Tibial nerve (tissue), 4 donors: ENCODE measurements around the gene USP50. TPM values are rescaled to one million over a fixed set of nuclear protein-coding genes. Genes with fewer than 3 reads are reported as not detected.
"Not testable (repeated sequence)": the region's sequence is repeated elsewhere in the genome, so short reads cannot be mapped to it uniquely, and the experiment has no call there.

ENCODE experiments used
- DNase-seq, 2 donors: peaks; one replicate each; pipeline ENCODE4 v3.0.0-alpha.2; 2019; ENCODE audit warnings: low spot score in 2 of 2
- H3K27ac ChIP-seq, 4 donors: fragments of 200-600 bp; sonication (generic) in 3 of 4; one replicate each; pipeline ENCODE4 v1.5.1; 2017 to 2019; ENCODE audit warnings: mild to moderate bottlenecking in 1 of 4
- H3K27me3 ChIP-seq, 2 donors: fragments of 200-600 bp; sonication (generic) in 1 of 2; one replicate each; pipeline versions ENCODE4 v1.5.1 to v1.6.0; 2017 to 2019
- H3K36me3 ChIP-seq, 3 donors: fragments of 200-600 bp; sonication (generic); one replicate each; pipeline ENCODE4 v1.5.1; 2018 to 2019
- H3K4me1 ChIP-seq, 4 donors: fragments of 200-600 bp; sonication (generic) in 3 of 4; one replicate each; pipeline ENCODE4 v1.5.1; 2017 to 2019
- H3K4me3 ChIP-seq, 4 donors: fragments of 200-600 bp; sonication (generic) in 3 of 4; one replicate each; pipeline ENCODE4 v1.5.1; 2017 to 2019; ENCODE audit warnings: mild to moderate bottlenecking in 1 of 4, moderate library complexity in 1 of 4
- H3K9me3 ChIP-seq, 4 donors: fragments of 200-600 bp; sonication (generic) in 3 of 4; one replicate each; pipeline ENCODE4 v1.5.1; 2017 to 2019
- CTCF ChIP-seq, 5 experiments: fragments of 200-600 bp in 3 of 5; fragments of 450-650 bp in 2 of 5; sonication (generic) in 3 of 5; IDR thresholded peaks; one replicate each; pipeline ENCODE4 v1.5.1; 2016 to 2019; ENCODE audit warnings: antibody characterized with exemption in 5 of 5, mild to moderate bottlenecking in 3 of 5, moderate library complexity in 2 of 5
- EP300 ChIP-seq, 2 donors: sonication (generic); formaldehyde crosslinking; IDR thresholded peaks; one replicate each; pipeline ENCODE4 v1.6.1; 2017; ENCODE audit warnings: antibody characterized with exemption in 2 of 2, mild to moderate bottlenecking in 1 of 2
- POLR2A ChIP-seq, 2 donors: fragments of 450-650 bp; IDR thresholded peaks; one replicate each; pipeline ENCODE4 v1.6.1; 2017; ENCODE audit warnings: antibody characterized with exemption in 2 of 2, mild to moderate bottlenecking in 2 of 2, moderate library complexity in 2 of 2
- WGBS, 2 donors: methylation state at CpG; one replicate each; pipeline ENCODE4 v1.1.5; 2018; 5-methylcytosine and 5-hydroxymethylcytosine counted together
- total RNA-seq, 4 donors: library from RNA; depleted of rRNA; stranded (reverse); fragments of >200 nt; gene quantifications; one replicate each; pipeline ENCODE4 v1.1.0, GENCODE V29; 2016

USP50 gene
- total RNA-seq, 4 donors from 2014 or later = 1.5 to 2.2 TPM; not detected in 2

GRCh38 chr15:50496692-50497091, 49.8 kb downstream of the USP50 start:
- Histone ChIP-seq H3K9me3 (no peaks in the 10 kb centered on the region), H3K27ac (no peak overlapping the region), H3K36me3 (peaks cover 0 to 100% (median 17%) of the 10 kb centered on the region in 3 donors), H3K4me1 (no peaks in the 10 kb centered on the region), H3K4me3 (no peak overlapping the region), H3K27me3 (no peaks in the 10 kb centered on the region)
- TF ChIP-seq EP300 (IDR thresholded peaks at IDR 0.05) = no peak
- DNase-seq = no peak
- WGBS, 2 donors = 86 to 94% methylated on average over 2 of the region's 2 CpGs

GRCh38 chr15:50494547-50494946, 51.9 kb downstream of the USP50 start:
- 84 to 94% methylated on average over 2 of the region's 2 CpGs for WGBS, 2 donors
- H3K4me3 ChIP-seq, H3K9me3 ChIP-seq, H3K27me3 ChIP-seq, H3K27ac ChIP-seq, DNase-seq, H3K4me1 ChIP-seq: not testable (repeated sequence)
- peaks cover 0 to 100% (median 20%) of the 10 kb centered on the region in 3 donors for H3K36me3 ChIP-seq

GRCh38 chr15:50493625-50494024, 52.8 kb downstream of the USP50 start:
- WGBS, 2 donors = 92 to 94% methylated on average over 3 of the region's 3 CpGs
- H3K36me3 ChIP-seq = peaks cover 0 to 90% (median 12%) of the 10 kb centered on the region in 3 donors

GRCh38 chr15:50487287-50487686, 59.2 kb downstream of the USP50 start:
- H3K4me1 ChIP-seq = no peaks in the 10 kb centered on the region
- no peak overlapping the region for H3K4me3 ChIP-seq
- DNase-seq = no peak
- no peak overlapping the region for H3K27ac ChIP-seq
- H3K9me3 ChIP-seq = no peaks in the 10 kb centered on the region
- peaks cover 0 to 80% (median 9%) of the 10 kb centered on the region in 3 donors for H3K36me3 ChIP-seq
- H3K27me3 ChIP-seq = no peaks in the 10 kb centered on the region
- no peak for TF ChIP-seq EP300 (IDR thresholded peaks at IDR 0.05)
- TF ChIP-seq POLR2A (IDR thresholded peaks at IDR 0.05) = no peak
- TF ChIP-seq CTCF (IDR thresholded peaks at IDR 0.05) = no peak

More at GRCh38 chr15:50493625-50494024, 52.8 kb downstream of the USP50 start:
- Histone ChIP-seq H3K27me3 (no peaks in the 10 kb centered on the region), H3K27ac (no peak overlapping the region), H3K9me3 (no peaks in the 10 kb centered on the region), H3K4me3 (no peak overlapping the region), H3K4me1 (no peaks in the 10 kb centered on the region)
- TF ChIP-seq POLR2A (IDR thresholded peaks at IDR 0.05) (no peak), CTCF (IDR thresholded peaks at IDR 0.05) (no peak), EP300 (IDR thresholded peaks at IDR 0.05) (no peak)
- DNase-seq = no peak

- no peak overlapping the region for H3K4me3 ChIP-seq
- WGBS, 2 donors = 89 to 97% methylated on average over 3 of the region's 3 CpGs
- TF ChIP-seq CTCF (IDR thresholded peaks at IDR 0.05) (no peak), POLR2A (IDR thresholded peaks at IDR 0.05) (no peak), EP300 (IDR thresholded peaks at IDR 0.05) (no peak)
- DNase-seq = no peak
- no peaks in the 10 kb centered on the region for H3K4me1 ChIP-seq
- no peaks in the 10 kb centered on the region for H3K9me3 ChIP-seq
- H3K36me3 ChIP-seq = peaks cover 0 to 80% (median under 1%) of the 10 kb centered on the region in 3 donors
- no peak overlapping the region for H3K27ac ChIP-seq
- no peaks in the 10 kb centered on the region for H3K27me3 ChIP-seq
Observed at GRCh38 chr15:50485389-50485788, 61.1 kb downstream of the USP50 start.

GRCh38 chr15:50484781-50485180, 61.7 kb downstream of the USP50 start:
- H3K27ac ChIP-seq = no peak overlapping the region
- no peaks in the 10 kb centered on the region for H3K9me3 ChIP-seq
- H3K4me3 ChIP-seq = no peak overlapping the region
- no peaks in the 10 kb centered on the region for H3K27me3 ChIP-seq
- H3K36me3 ChIP-seq = peaks cover 0 to 80% (median 6%) of the 10 kb centered on the region in 3 donors
- DNase-seq = no peak
- TF ChIP-seq CTCF (IDR thresholded peaks at IDR 0.05) = no peak
- TF ChIP-seq POLR2A (IDR thresholded peaks at IDR 0.05) = no peak
- TF ChIP-seq EP300 (IDR thresholded peaks at IDR 0.05) = no peak
- no peaks in the 10 kb centered on the region for H3K4me1 ChIP-seq
- WGBS, 2 donors = 95 to 96% methylated on average over 1 of the region's 1 CpG
